HepG2 (cell line): ENCODE measurements around the gene NOP9. TPM values are rescaled to one million over a fixed set of nuclear protein-coding genes. Genes with fewer than 3 reads are reported as not detected.

Experiments
- ATAC-seq: fragments of 200-7000 bp; cut with Tn5 transposase; 3 replicates; pipeline ENCODE4 v1.9.1; 2020; ENCODE audit warnings: mild to moderate bottlenecking, moderate library complexity
- BruUV-seq: library from RNA; stranded (reverse); fragments of 400-500 nt; replicated peaks from 2 replicates; lab custom pipeline; 2021; lab: Mats Ljungman, UMichigan
- CTCF ChIA-PET: fragments of 300-600 bp; formaldehyde crosslinking; extraction: SDS; loops from one replicate; lab custom pipeline; 2021; ENCODE audit warnings: low total read pairs, inconsistent platforms, low intra/inter-chr PET ratio; lab: Yijun Ruan, JAX
- POLR2A ChIA-PET: fragments of 350-600 bp; sonication (Branson Sonifier 250); formaldehyde crosslinking; loops from one replicate; lab custom pipeline; 2020; ENCODE audit warnings: antibody characterized with exemption, inconsistent platforms; lab: Yijun Ruan, JAX
- DNase-seq: peaks from one replicate; pipeline ENCODE4 v3.0.0-alpha.2; 2015; ENCODE audit warnings: low spot score
- FAIRE-seq: peaks from 3 replicates; lab custom pipeline; 2011; peaks lifted over from hg19 to GRCh38; lab: Jason Lieb, UNC
- H2AFZ ChIP-seq: one replicate; pipeline ENCODE4 v1.6.1; 2011; ENCODE audit warnings: low read length, inconsistent platforms
- H3K27ac ChIP-seq: fragments of 300-600 bp; 3 replicates; pipeline ENCODE4 v1.8.0; 2011; ENCODE audit warnings: mixed run types, mild to moderate bottlenecking, mixed read lengths, low read length, inconsistent platforms; ENCODE audit not compliant: insufficient read depth; ENCODE audit errors: extremely low read length
- H3K27me3 ChIP-seq, 2 experiments: fragments of 200-600 bp in 1 of 2; 2 replicates in 1 of 2; 3 replicates in 1 of 2; pipeline versions ENCODE4 v1.6.0 to v1.8.0; 2011; ENCODE audit warnings: low read length in 2 of 2, mild to moderate bottlenecking in 2 of 2, moderate library complexity in 2 of 2, inconsistent platforms in 1 of 2; ENCODE audit not compliant: insufficient read depth in 2 of 2, control insufficient read depth in 1 of 2
- H3K36me3 ChIP-seq, 2 experiments: fragments of 200-600 bp in 1 of 2; replicated peaks in 1 of 2; 2 replicates in 1 of 2; 3 replicates in 1 of 2; pipeline versions ENCODE4 v1.5.1 to v1.8.0; 2011; ENCODE audit warnings: low read length in 2 of 2, inconsistent platforms in 1 of 2; ENCODE audit not compliant: insufficient read depth in 2 of 2, control insufficient read depth in 1 of 2
- H3K4me1 ChIP-seq: 2 replicates; pipeline ENCODE4 v1.5.1; 2012; ENCODE audit warnings: low read length, inconsistent platforms; ENCODE audit not compliant: insufficient read depth
- H3K4me2 ChIP-seq: 2 replicates; pipeline ENCODE4 v1.6.0; 2011; ENCODE audit warnings: low read depth, low read length, inconsistent platforms
- H3K4me3 ChIP-seq, 3 experiments: fragments of 200-600 bp in 1 of 3; sonication (generic), shearing (Covaris generic) in 1 of 3; replicated peaks in 1 of 3; 2 replicates each; pipeline ENCODE4 v1.5.1; 2011 to 2016; ENCODE audit warnings: low read length in 3 of 3, inconsistent platforms in 2 of 3, low read depth in 2 of 3, mild to moderate bottlenecking in 2 of 3, control low read depth in 1 of 3, mixed read lengths in 1 of 3; ENCODE audit not compliant: insufficient read depth in 1 of 3
- H3K79me2 ChIP-seq: one replicate; pipeline ENCODE4 v1.6.1; 2011; ENCODE audit warnings: low read length, inconsistent platforms; ENCODE audit not compliant: insufficient read depth
- H3K9ac ChIP-seq: 2 replicates; pipeline ENCODE4 v1.6.0; 2011; ENCODE audit warnings: mild to moderate bottlenecking, low read depth, low read length, inconsistent platforms; ENCODE audit not compliant: insufficient read depth
- H3K9me3 ChIP-seq: 2 replicates; pipeline ENCODE4 v1.5.1; 2012; ENCODE audit warnings: mild to moderate bottlenecking, low read length
- H4K20me1 ChIP-seq: 2 replicates; pipeline ENCODE4 v1.6.0; 2011; ENCODE audit warnings: inconsistent platforms, mild to moderate bottlenecking, low read length, moderate library complexity; ENCODE audit not compliant: insufficient read depth
- FOXJ3 ChIP-seq: sonication (generic); formaldehyde crosslinking; IDR thresholded peaks from 2 replicates; pipeline ENCODE4 v1.4.0; 2020; ENCODE audit warnings: missing genetic modification reagents, mild to moderate bottlenecking, borderline replicate concordance
- PHF21A ChIP-seq: sonication (generic); formaldehyde crosslinking; IDR thresholded peaks from 2 replicates; pipeline ENCODE4 v1.5.0; 2020; ENCODE audit warnings: mild to moderate bottlenecking, missing genetic modification reagents
- SAFB2 ChIP-seq: sonication (generic); formaldehyde crosslinking; IDR thresholded peaks from 2 replicates; pipeline ENCODE4 v1.5.1; 2020; ENCODE audit warnings: missing genetic modification reagents, low read depth, mild to moderate bottlenecking, borderline replicate concordance
- SMAD1 ChIP-seq: sonication (generic); formaldehyde crosslinking; IDR thresholded peaks from 2 replicates; pipeline ENCODE4 v1.4.0; 2020; ENCODE audit warnings: missing genetic modification reagents, low read depth, mild to moderate bottlenecking, borderline replicate concordance
- ZNF20 ChIP-seq: sonication (generic); formaldehyde crosslinking; IDR thresholded peaks from 2 replicates; pipeline ENCODE4 v1.4.0; 2020; ENCODE audit warnings: mild to moderate bottlenecking, moderate library complexity, missing genetic modification reagents
- ZNF333 ChIP-seq: sonication (generic); formaldehyde crosslinking; IDR thresholded peaks from 2 replicates; pipeline ENCODE4 v1.4.0; 2020; ENCODE audit warnings: mild to moderate bottlenecking, missing genetic modification reagents, borderline replicate concordance
- ZNF674 ChIP-seq: sonication (generic); formaldehyde crosslinking; IDR thresholded peaks from 2 replicates; pipeline ENCODE4 v1.5.0; 2020; ENCODE audit warnings: low read depth, mild to moderate bottlenecking, missing genetic modification reagents
- ZNF839 ChIP-seq: sonication (generic); formaldehyde crosslinking; IDR thresholded peaks from 2 replicates; pipeline ENCODE4 v1.4.0; 2020; ENCODE audit warnings: missing genetic modification reagents, mild to moderate bottlenecking, borderline replicate concordance
- WGBS: methylation state at CpG from one replicate; pipeline ENCODE4 v1.1.6; 2017; ENCODE audit warnings: low lambda C conversion rate; 5-methylcytosine and 5-hydroxymethylcytosine counted together
- in situ Hi-C: cut with HindIII; loops from 2 replicates; pipeline ENCODE4 v1.10.0; 2017; ENCODE audit warnings: low pct_unique_long_range_greater_than_20kb; ENCODE audit not compliant: extremely low pct_ligation_motif_present
- intact Hi-C: fragments of 100-400 bp; cut with micrococcal nuclease; formaldehyde crosslinking; loops from one replicate; pipeline ENCODE4 v1.10.0; 2022; ENCODE audit not compliant: unreplicated experiment
- polyA plus RNA-seq, 8 experiments: library from polyadenylated mRNA; depleted of rRNA in 3 of 8; stranded (reverse) in 7 of 8; unstranded in 1 of 8; fragments of >200 nt; fragmentation: Illumina TruSeq in 4 of 8; extraction: Trizol in 4 of 8; gene quantifications; 2 replicates each; pipeline versions ENCODE4 v1.2.1 to v1.2.3, GENCODE V29; 2011 to 2016; ENCODE audit warnings: low read depth in 4 of 8, missing spikeins in 1 of 8, mixed read lengths in 1 of 8; ENCODE audit not compliant: insufficient read depth in 1 of 8
- total RNA-seq, 5 experiments: library from RNA; depleted of rRNA; stranded (reverse); fragments of >200 nt; fragmentation: Illumina TruSeq; extraction: Trizol; gene quantifications; 2 replicates each; pipeline ENCODE4 v1.2.3, GENCODE V29; 2016; ENCODE audit warnings: low read depth in 1 of 5
- TF ChIP-seq, protein P1 (sequence below): sonication (generic); formaldehyde crosslinking; IDR thresholded peaks from 2 replicates; pipeline ENCODE4 v1.9.0; 2021; ENCODE audit warnings: missing genetic modification reagents, borderline replicate concordance
- TF ChIP-seq, protein P2 (sequence below): sonication (generic); formaldehyde crosslinking; IDR thresholded peaks from 2 replicates; pipeline ENCODE4 v1.5.0; 2020; ENCODE audit warnings: missing genetic modification reagents, mild to moderate bottlenecking, borderline replicate concordance

Gene NOP9
- total and polyA plus RNA-seq, 2 of the 13 experiments (the other 11 are each of a cell fraction or from before 2014, with no cell fraction given): 24.5 to 61.6 TPM

DNA sequence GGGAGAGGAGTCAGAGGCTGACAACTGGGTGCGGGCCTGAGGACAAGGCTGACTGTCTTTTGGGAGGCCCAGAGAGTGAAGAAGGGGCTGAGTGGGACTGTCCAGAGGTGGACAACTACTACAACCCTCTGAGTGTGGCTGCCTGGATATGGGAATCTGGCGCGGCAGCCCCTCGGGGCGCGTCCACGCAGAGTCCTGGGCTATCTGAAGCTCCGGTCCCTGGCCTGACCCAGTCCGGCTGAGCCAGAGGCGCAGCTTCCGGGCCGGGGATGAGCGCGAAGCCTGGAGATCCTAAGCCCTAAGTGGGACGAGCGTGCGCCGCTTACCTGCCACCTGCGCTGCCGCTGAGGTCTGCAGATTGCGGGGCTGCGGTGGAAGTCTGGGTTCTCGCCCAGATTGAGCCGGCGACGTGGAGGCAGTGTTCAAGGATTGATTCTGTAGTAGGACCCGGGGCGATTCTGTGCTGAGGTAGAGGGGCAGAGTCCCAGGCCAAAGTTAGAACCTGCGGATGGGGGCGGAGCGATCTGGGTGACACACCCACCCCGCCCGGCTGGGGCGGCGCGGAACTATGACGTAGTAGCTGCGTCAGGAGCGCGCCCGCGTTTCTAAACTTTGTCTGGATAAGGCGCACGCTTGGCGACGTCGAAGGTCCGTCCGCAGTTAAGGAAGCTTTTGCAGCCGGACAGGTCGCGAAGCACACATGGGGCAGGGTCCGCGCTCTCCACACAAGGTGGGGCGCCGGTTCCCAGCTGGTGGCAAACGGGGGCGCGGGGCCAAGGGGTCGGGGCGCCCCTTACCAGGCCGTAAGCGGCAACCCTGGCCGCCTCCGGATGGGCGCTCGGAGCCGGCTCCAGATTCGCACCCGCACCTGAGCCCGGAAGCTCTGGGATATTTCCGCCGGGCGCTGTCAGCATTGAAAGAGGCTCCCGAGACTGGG lies at the start of gene NOP9, which contains the start of gene DHRS1 (continued):
- TF ChIP-seq PHF21A (CRISPR knock-in tag) (no peak), ZNF20 (CRISPR knock-in tag) (no peak), ZNF839 (CRISPR knock-in tag) (peak; percentile 99), ZNF333 (CRISPR knock-in tag) (peak; percentile 84), FOXJ3 (CRISPR knock-in tag) (peak; percentile 84; the same call in 1 of the 2 replicates), ZNF674 (CRISPR knock-in tag) (peak; percentile 18; the same call in 1 of the 2 replicates), SMAD1 (peak; percentile 99)
- TF ChIP-seq, protein P1, sequence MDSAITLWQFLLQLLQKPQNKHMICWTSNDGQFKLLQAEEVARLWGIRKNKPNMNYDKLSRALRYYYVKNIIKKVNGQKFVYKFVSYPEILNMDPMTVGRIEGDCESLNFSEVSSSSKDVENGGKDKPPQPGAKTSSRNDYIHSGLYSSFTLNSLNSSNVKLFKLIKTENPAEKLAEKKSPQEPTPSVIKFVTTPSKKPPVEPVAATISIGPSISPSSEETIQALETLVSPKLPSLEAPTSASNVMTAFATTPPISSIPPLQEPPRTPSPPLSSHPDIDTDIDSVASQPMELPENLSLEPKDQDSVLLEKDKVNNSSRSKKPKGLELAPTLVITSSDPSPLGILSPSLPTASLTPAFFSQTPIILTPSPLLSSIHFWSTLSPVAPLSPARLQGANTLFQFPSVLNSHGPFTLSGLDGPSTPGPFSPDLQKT (CRISPR knock-in tag): peak; percentile 91

DNA sequence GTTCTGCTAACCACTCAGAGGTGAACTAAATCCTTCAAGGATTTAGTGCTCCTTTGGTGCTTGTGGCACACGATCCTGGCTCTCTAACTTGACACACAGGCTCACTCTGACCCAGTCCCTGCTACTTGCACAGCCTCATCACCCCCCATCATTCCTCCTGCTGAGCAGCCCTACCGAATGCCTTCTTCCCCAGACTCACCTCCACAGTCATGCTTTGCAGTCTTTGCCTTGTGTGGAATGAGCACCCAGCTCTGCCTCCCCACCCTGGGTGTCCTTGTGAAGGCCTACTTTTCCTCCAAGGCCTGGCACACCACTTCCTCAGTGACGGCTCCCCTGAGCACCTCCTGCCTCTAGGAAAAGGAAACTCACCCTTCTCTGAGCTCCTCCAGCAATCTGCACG lies 49.3 kb upstream of the NOP9 start:
- DNase-seq (no peak), FAIRE-seq (no peak), ATAC-seq (no peak)
- H3K79me2 ChIP-seq: no peaks in the 10 kb centered on the region
- H4K20me1 ChIP-seq: no peaks in the 10 kb centered on the region
- H3K4me1 ChIP-seq: peaks cover 21% of the 10 kb centered on the region
- intact Hi-C loops: no loop called here
- no TSS peak for BruUV-seq
- H3K27me3 ChIP-seq: no peaks in the 10 kb centered on the region
- ChIA-PET CTCF (no interaction called here), POLR2A (interaction anchor here (3.0 to 13.2 kb wide), 5 partner anchors 8 to 57 kb away, joined by 21 to 254 read pairs (median 41); partner anchors contain the start of genes CIDEB, DHRS1, NOP9 and RABGGTA)
- TF ChIP-seq SAFB2 (CRISPR knock-in tag): no peak
- TF ChIP-seq, protein P2, sequence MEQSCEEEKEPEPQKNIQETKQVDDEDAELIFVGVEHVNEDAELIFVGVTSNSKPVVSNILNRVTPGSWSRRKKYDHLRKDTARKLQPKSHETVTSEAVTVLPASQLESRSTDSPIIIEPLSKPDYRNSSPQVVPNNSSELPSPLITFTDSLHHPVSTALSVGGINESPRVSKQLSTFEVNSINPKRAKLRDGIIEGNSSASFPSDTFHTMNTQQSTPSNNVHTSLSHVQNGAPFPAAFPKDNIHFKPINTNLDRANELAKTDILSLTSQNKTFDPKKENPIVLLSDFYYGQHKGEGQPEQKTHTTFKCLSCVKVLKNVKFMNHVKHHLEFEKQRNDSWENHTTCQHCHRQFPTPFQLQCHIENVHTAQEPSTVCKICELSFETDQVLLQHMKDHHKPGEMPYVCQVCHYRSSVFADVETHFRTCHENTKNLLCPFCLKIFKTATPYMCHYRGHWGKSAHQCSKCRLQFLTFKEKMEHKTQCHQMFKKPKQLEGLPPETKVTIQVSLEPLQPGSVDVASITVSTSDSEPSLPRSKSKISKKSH (CRISPR knock-in tag): 0 out of 2 replicates have a peak, but pooled peaks have one; percentile 28
- no peak overlapping the region for H3K4me3 ChIP-seq
- no peak overlapping the region for H3K27ac ChIP-seq
- WGBS: 71% methylated on average over 4 of the region's 4 CpGs
- no peak overlapping the region for H3K4me2 ChIP-seq
- in situ Hi-C loops: no loop called here
- no peak overlapping the region for H3K9ac ChIP-seq
- H2AFZ ChIP-seq: no peak overlapping the region
- H3K36me3 ChIP-seq: peaks cover 0 to 1% of the 10 kb centered on the region in 2 experiments; a peak in 1 of 5 replicates
- H3K9me3 ChIP-seq: no peaks in the 10 kb centered on the region
